Measurements from ENCODE around the gene SLC2A9.

SLC2A9 gene

DNA sequence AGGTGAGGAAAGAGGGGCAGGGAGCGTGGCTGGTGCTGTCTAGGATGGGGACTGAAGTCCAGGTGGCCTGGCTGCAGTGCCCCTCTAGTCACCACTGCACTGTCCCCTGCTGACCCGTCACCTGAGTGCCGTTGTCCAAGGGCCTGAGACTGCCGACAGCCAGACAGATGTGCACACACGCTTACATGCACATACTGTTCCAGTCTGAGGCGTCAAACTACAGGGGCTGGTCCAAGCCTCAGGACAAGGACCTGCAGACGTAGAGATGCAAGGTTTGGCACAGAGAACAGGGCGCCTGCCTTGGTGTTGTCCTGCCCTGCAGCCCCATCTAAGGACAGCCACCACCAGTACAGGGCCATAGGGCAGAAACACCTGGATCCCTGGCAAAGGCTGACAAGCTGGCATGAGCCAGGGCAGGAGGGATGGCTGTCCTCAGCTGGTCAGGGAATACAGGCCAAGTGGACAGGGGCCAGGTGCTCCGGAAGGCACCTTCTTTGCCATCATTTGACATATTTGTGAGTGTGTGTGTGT is 1.7 kb downstream of the SLC2A9 start:
- TF ChIP-seq TAF1 (IDR thresholded peaks at IDR 0.05; ENCODE audit: borderline replicate concordance, insufficient read depth, low read length), result no peak
- TF ChIP-seq POLR2AphosphoS5 (IDR thresholded peaks at IDR 0.05; ENCODE audit: low read depth, low read length), result no peak
- no peak for TF ChIP-seq REST (IDR thresholded peaks at IDR 0.05; ENCODE audit: insufficient read depth in 1 of 2, low read depth in 2 of 2, low read length in 2 of 2)
- TF ChIP-seq SIN3A (IDR thresholded peaks at IDR 0.05; ENCODE audit: borderline replicate concordance, insufficient read depth, low read length), result no peak
- TF ChIP-seq FOXP2 (optimal IDR thresholded peaks at IDR 0.05; ENCODE audit: borderline replicate concordance, extremely low read depth, extremely low read length, insufficient read depth), result no peak

GRCh38 chr4:10018818-10019461 is 2.4 kb downstream of the SLC2A9 start:
- TF ChIP-seq POLR2AphosphoS5 (IDR thresholded peaks at IDR 0.05; ENCODE audit: low read depth, low read length) (peak; percentile 69), SIN3A (IDR thresholded peaks at IDR 0.05; ENCODE audit: borderline replicate concordance, insufficient read depth, low read length) (peak; percentile 64; the same call in 1 of the 2 replicates), TAF1 (IDR thresholded peaks at IDR 0.05; ENCODE audit: borderline replicate concordance, insufficient read depth, low read length) (peak; percentile 55; the same call in 1 of the 2 replicates), FOXP2 (optimal IDR thresholded peaks at IDR 0.05; ENCODE audit: borderline replicate concordance, extremely low read depth, extremely low read length, insufficient read depth) (no peak), REST (IDR thresholded peaks at IDR 0.05; ENCODE audit: insufficient read depth in 1 of 2, low read depth in 2 of 2, low read length in 2 of 2) (peak in 1 of 2 experiments; percentile 49; a peak in 1 of 4 replicates)

GRCh38 chr4:10017037-10017893 is 4.0 kb downstream of the SLC2A9 start:
- no peak for TF ChIP-seq REST (IDR thresholded peaks at IDR 0.05; ENCODE audit: insufficient read depth in 1 of 2, low read depth in 2 of 2, low read length in 2 of 2)
- no peak for TF ChIP-seq POLR2AphosphoS5 (IDR thresholded peaks at IDR 0.05; ENCODE audit: low read depth, low read length)
- no peak for TF ChIP-seq TAF1 (IDR thresholded peaks at IDR 0.05; ENCODE audit: borderline replicate concordance, insufficient read depth, low read length)
- TF ChIP-seq FOXP2 (optimal IDR thresholded peaks at IDR 0.05; ENCODE audit: borderline replicate concordance, extremely low read depth, extremely low read length, insufficient read depth), result no peak
- TF ChIP-seq SIN3A (IDR thresholded peaks at IDR 0.05; ENCODE audit: borderline replicate concordance, insufficient read depth, low read length), result no peak

GRCh38 chr4:10016169-10016568 is 5.1 kb downstream of the SLC2A9 start:
- TF ChIP-seq SIN3A (IDR thresholded peaks at IDR 0.05; ENCODE audit: borderline replicate concordance, insufficient read depth, low read length) (no peak), FOXP2 (optimal IDR thresholded peaks at IDR 0.05; ENCODE audit: borderline replicate concordance, extremely low read depth, extremely low read length, insufficient read depth) (no peak), TAF1 (IDR thresholded peaks at IDR 0.05; ENCODE audit: borderline replicate concordance, insufficient read depth, low read length) (no peak), POLR2AphosphoS5 (IDR thresholded peaks at IDR 0.05; ENCODE audit: low read depth, low read length) (no peak), REST (IDR thresholded peaks at IDR 0.05; ENCODE audit: insufficient read depth in 1 of 2, low read depth in 2 of 2, low read length in 2 of 2) (no peak)
